GM12878 (cell line): ENCODE results near the gene DYNC2LI1. TPM values are rescaled to one million over a fixed set of nuclear protein-coding genes. Genes with fewer than 3 reads are reported as not detected.

Experiments used
- ATAC-seq: fragments of 200-7000 bp; cut with Tn5 transposase; 3 replicates; pipeline ENCODE4 v1.9.1; 2020; ENCODE audit warnings: mild to moderate bottlenecking, moderate library complexity
- BruUV-seq: library from RNA; stranded (reverse); fragments of 400-500 nt; replicated peaks from 2 replicates; lab custom pipeline; 2021; lab: Mats Ljungman, UMichigan
- CTCF ChIA-PET: fragments of 300-600 bp; sonication (Branson Sonifier 250); formaldehyde crosslinking; extraction: SDS; loops from one replicate; lab custom pipeline; 2021; ENCODE audit warnings: inconsistent platforms; lab: Yijun Ruan, JAX
- POLR2A ChIA-PET: fragments of 350-600 bp; formaldehyde crosslinking; extraction: SDS; loops from one replicate; lab custom pipeline; 2021; ENCODE audit warnings: inconsistent platforms; lab: Charles Lee
- RAD21 ChIA-PET: fragments of 300-600 bp; sonication (Branson Sonifier 250); formaldehyde crosslinking; loops from one replicate; lab custom pipeline; 2023; ENCODE audit warnings: antibody characterized with exemption; ENCODE audit not compliant: unreplicated experiment; lab: Charles Lee
- SMC1A ChIA-PET: fragments of 300-600 bp; sonication (Branson Sonifier 250); formaldehyde crosslinking; loops from one replicate; lab custom pipeline; 2023; ENCODE audit not compliant: unreplicated experiment, uncharacterized antibody; lab: Charles Lee
- DNase-seq: peaks from one replicate; pipeline ENCODE4 v3.0.0-alpha.2; 2011; ENCODE audit warnings: low read depth, low spot score
- FAIRE-seq: peaks from 3 replicates; lab custom pipeline; 2011; peaks lifted over from hg19 to GRCh38; lab: Jason Lieb, UNC
- H2AFZ ChIP-seq: 2 replicates; pipeline ENCODE4 v1.6.0; 2011; ENCODE audit warnings: low read depth, low read length, control low read depth; ENCODE audit not compliant: control insufficient read depth
- H3K27ac ChIP-seq: 2 replicates; pipeline ENCODE4 v1.5.1; 2011; ENCODE audit warnings: control low read depth; ENCODE audit not compliant: control insufficient read depth, insufficient read depth
- H3K27me3 ChIP-seq, 2 experiments: replicated peaks in 1 of 2; 2 replicates each; pipeline versions ENCODE4 v1.6.0 to v1.6.1; 2011; ENCODE audit warnings: low read length in 1 of 2; ENCODE audit not compliant: control insufficient read depth in 2 of 2, insufficient read depth in 2 of 2
- H3K36me3 ChIP-seq, 2 experiments: 2 replicates each; pipeline ENCODE4 v1.5.1; 2011; ENCODE audit warnings: low read length in 1 of 2; ENCODE audit not compliant: control insufficient read depth in 2 of 2, insufficient read depth in 2 of 2
- H3K4me1 ChIP-seq: 2 replicates; pipeline ENCODE4 v1.6.1; 2011; ENCODE audit warnings: mild to moderate bottlenecking, low read length, moderate library complexity, mixed read lengths; ENCODE audit not compliant: control insufficient read depth, insufficient read depth
- H3K4me2 ChIP-seq: 2 replicates; pipeline ENCODE4 v1.6.0; 2011; ENCODE audit warnings: control low read depth; ENCODE audit not compliant: control insufficient read depth, insufficient read depth
- H3K4me3 ChIP-seq: fragments of 200-600 bp; sonication (generic); 2 replicates; pipeline ENCODE4 v1.5.1; 2016
- H3K79me2 ChIP-seq: 2 replicates; pipeline ENCODE4 v1.6.0; 2011; ENCODE audit warnings: low read length; ENCODE audit not compliant: control insufficient read depth, insufficient read depth
- H3K9ac ChIP-seq: 2 replicates; pipeline ENCODE4 v1.8.0; 2011; ENCODE audit warnings: low read length, control low read depth, mixed read lengths; ENCODE audit not compliant: control insufficient read depth, insufficient read depth
- H3K9me3 ChIP-seq: replicated peaks from 3 replicates; pipeline ENCODE4 v1.5.1; 2011; ENCODE audit warnings: mild to moderate bottlenecking, low read length; ENCODE audit not compliant: control insufficient read depth, insufficient read depth
- H4K20me1 ChIP-seq: 2 replicates; pipeline ENCODE4 v1.6.0; 2011; ENCODE audit not compliant: control insufficient read depth, insufficient read depth
- BACH1 ChIP-seq: fragments of 450-650 bp; IDR thresholded peaks from 2 replicates; pipeline ENCODE4 v1.6.1; 2017; ENCODE audit warnings: mild to moderate bottlenecking, borderline replicate concordance
- BRCA1 ChIP-seq: IDR thresholded peaks from 2 replicates; pipeline ENCODE4 v1.6.1; 2011; ENCODE audit warnings: low read depth, low read length, improper control_type of control experiment
- EZH2 ChIP-seq: IDR thresholded peaks from 2 replicates; pipeline ENCODE4 v1.6.1; 2012; ENCODE audit warnings: low read depth, mild to moderate bottlenecking, control low read depth, inconsistent platforms, low read length, borderline replicate concordance; ENCODE audit not compliant: control insufficient read depth
- FOXK2 ChIP-seq: fragments of 450-650 bp; IDR thresholded peaks from 2 replicates; pipeline ENCODE4 v1.6.1; 2017; ENCODE audit warnings: mild to moderate bottlenecking, moderate library complexity
- JUNB ChIP-seq: IDR thresholded peaks from 2 replicates; pipeline ENCODE4 v1.6.1; 2016; ENCODE audit warnings: antibody characterized with exemption, mild to moderate bottlenecking
- MTA3 ChIP-seq: IDR thresholded peaks from 2 replicates; pipeline ENCODE4 v1.6.1; 2012; ENCODE audit warnings: low read length, inconsistent platforms, borderline replicate concordance
- MYB ChIP-seq: fragments of 150-350 bp; IDR thresholded peaks from 2 replicates; pipeline ENCODE4 v1.6.1; 2014; ENCODE audit warnings: mild to moderate bottlenecking, low read depth, low read length, borderline replicate concordance
- MYC ChIP-seq: IDR thresholded peaks from 2 replicates; pipeline ENCODE4 v1.6.1; 2011; ENCODE audit warnings: mild to moderate bottlenecking, low read length, moderate library complexity, inconsistent platforms; ENCODE audit not compliant: insufficient read depth, insufficient replicate concordance, insufficient read length, severe bottlenecking
- NBN ChIP-seq: fragments of 450-650 bp; IDR thresholded peaks from 2 replicates; pipeline ENCODE4 v1.6.1; 2016
- PBX3 ChIP-seq: IDR thresholded peaks from 2 replicates; pipeline ENCODE4 v1.6.1; 2011; ENCODE audit warnings: mild to moderate bottlenecking, low read depth, low read length, moderate library complexity; ENCODE audit not compliant: insufficient replicate concordance
- RAD51 ChIP-seq: fragments of 450-650 bp; IDR thresholded peaks from 2 replicates; pipeline ENCODE4 v1.6.1; 2016; ENCODE audit warnings: moderate library complexity, mild to moderate bottlenecking, inconsistent platforms
- RBBP5 ChIP-seq: fragments of 200-600 bp; sonication (generic); conservative IDR thresholded peaks from 2 replicates; pipeline ENCODE4 v1.6.1; 2016
- RELB ChIP-seq: fragments of 450-650 bp; IDR thresholded peaks from 2 replicates; pipeline ENCODE4 v1.6.1; 2017; ENCODE audit warnings: low read depth, mild to moderate bottlenecking, moderate library complexity
- SMAD1 ChIP-seq: fragments of 450-650 bp; IDR thresholded peaks from 2 replicates; pipeline ENCODE4 v1.6.1; 2018; ENCODE audit warnings: mild to moderate bottlenecking, low read depth; ENCODE audit not compliant: partially characterized antibody
- SMAD5 ChIP-seq: IDR thresholded peaks from 2 replicates; pipeline ENCODE4 v1.6.1; 2016; ENCODE audit warnings: antibody characterized with exemption, low read depth
- STAT1 ChIP-seq: fragments of 450-650 bp; conservative IDR thresholded peaks from 2 replicates; pipeline ENCODE4 v1.6.1; 2014; ENCODE audit warnings: antibody characterized with exemption, mild to moderate bottlenecking
- ZSCAN29 ChIP-seq: fragments of 450-650 bp; IDR thresholded peaks from 2 replicates; pipeline ENCODE4 v1.6.1; 2017; ENCODE audit warnings: mild to moderate bottlenecking, moderate library complexity
- WGBS: methylation state at CpG from one replicate; pipeline ENCODE4 v1.1.6; 2016; ENCODE audit warnings: low lambda C conversion rate; ENCODE audit not compliant: insufficient replicate concordance, insufficient coverage; ENCODE audit errors: missing lambda C conversion rate; 5-methylcytosine and 5-hydroxymethylcytosine counted together
- in situ Hi-C: fragments of 300-500 bp; cut with MboI; formaldehyde crosslinking; loops from 9 replicates; pipeline ENCODE4 v1.14.3; 2018; ENCODE audit warnings: mixed read lengths
- intact Hi-C: fragments of 100-400 bp; cut with micrococcal nuclease; formaldehyde crosslinking; loops from one replicate; pipeline ENCODE4 v1.14.2; 2022; ENCODE audit not compliant: unreplicated experiment
- polyA plus RNA-seq, 11 experiments: library from polyadenylated mRNA; depleted of rRNA in 4 of 11; unstranded in 6 of 11; stranded (reverse) in 5 of 11; fragments of >200 nt; fragmentation: Nextera tagmentation in 4 of 11; fragmentation: Illumina TruSeq in 1 of 11; extraction: Ambion mirVana in 4 of 11; extraction: Trizol in 1 of 11; gene quantifications; 1 replicate in 1 of 11; 2 replicates in 10 of 11; pipeline versions ENCODE4 v1.2.1 to v1.2.3, GENCODE V29; 2011 to 2016; ENCODE audit warnings: inconsistent platforms in 2 of 11, missing spikeins in 2 of 11, low read depth in 1 of 11
- total RNA-seq, 4 experiments: library from RNA; depleted of rRNA in 3 of 4; stranded (reverse); fragments of >200 nt in 3 of 4; fragmentation: Illumina TruSeq in 1 of 4; extraction: Trizol in 1 of 4; gene quantifications; 2 replicates each; pipeline versions ENCODE4 v1.2.1 to v1.2.3, GENCODE V29; 2013 to 2021

The DYNC2LI1 gene
- total and polyA plus RNA-seq, 10 of the 15 experiments (the other 5 are each of a cell fraction or from before 2014, with no cell fraction given) = 9.5 to 27.3 (median 19.3) TPM

GRCh38 chr2:43810888-43811287 lies 37.0 kb downstream of the DYNC2LI1 start:
- Histone ChIP-seq H3K4me2 (no peak overlapping the region), H3K36me3 (no peaks in the 10 kb centered on the region), H3K27me3 (no peaks in the 10 kb centered on the region), H4K20me1 (no peaks in the 10 kb centered on the region), H3K79me2 (no peaks in the 10 kb centered on the region), H3K4me1 (no peaks in the 10 kb centered on the region), H2AFZ (no peak overlapping the region), H3K4me3 (no peak overlapping the region), H3K27ac (no peak overlapping the region), H3K9ac (no peak overlapping the region), H3K9me3 (no peaks in the 10 kb centered on the region)
- CTCF ChIA-PET = no interaction called here
- TF ChIP-seq SMAD1 (no peak), JUNB (no peak)
- BruUV-seq = no TSS peak
- POLR2A ChIA-PET = no interaction called here
- 0% methylated on average over 1 of the region's 1 CpG for WGBS
- RAD21 ChIA-PET = no interaction called here
- intact Hi-C loops = no loop called here
- in situ Hi-C loops = no loop called here
- ATAC-seq = no peak
- FAIRE-seq = no peak
- SMC1A ChIA-PET = interaction anchor here (0.6 to 1.1 kb wide), 2 partner anchors 9 to 1644 kb away, joined by 3 read pairs; no protein-coding TSS in a partner anchor
- DNase-seq = no peak

- ATAC-seq = no peak
- ChIA-PET CTCF (no interaction called here), RAD21 (no interaction called here), SMC1A (interaction anchor here (1.4 kb wide), 1 partner anchor 38 kb away, joined by 4 read pairs; the partner anchor contains the start of gene DYNC2LI1), POLR2A (no interaction called here)
- no peak for TF ChIP-seq ZSCAN29
- no peak for TF ChIP-seq BRCA1
- no peak for TF ChIP-seq BACH1
- TF ChIP-seq SMAD5 = no peak
- TF ChIP-seq RELB = no peak
- TF ChIP-seq MYC = no peak
- no peak for TF ChIP-seq RAD51
- TF ChIP-seq RBBP5 = no peak
- TF ChIP-seq EZH2 = no peak
- no peak for TF ChIP-seq NBN
- TF ChIP-seq PBX3 = no peak
- no peak for TF ChIP-seq MTA3
- no peak for TF ChIP-seq MYB
- TF ChIP-seq STAT1 = no peak
- no peak for TF ChIP-seq FOXK2
- Histone ChIP-seq H2AFZ (no peak overlapping the region), H3K9me3 (no peaks in the 10 kb centered on the region), H3K4me1 (no peaks in the 10 kb centered on the region), H3K36me3 (no peaks in the 10 kb centered on the region), H3K4me2 (no peak overlapping the region), H3K4me3 (no peak overlapping the region), H4K20me1 (no peaks in the 10 kb centered on the region), H3K27ac (no peak overlapping the region), H3K27me3 (no peaks in the 10 kb centered on the region), H3K9ac (no peak overlapping the region), H3K79me2 (no peaks in the 10 kb centered on the region)
- no peak for FAIRE-seq
- 68% methylated on average over 2 of the region's 2 CpGs for WGBS
- no TSS peak for BruUV-seq
- DNase-seq = no peak
- intact Hi-C loops (no loop called here), in situ Hi-C loops (no loop called here)
These were observed 38.2 kb downstream of the DYNC2LI1 start for GRCh38 chr2:43812006-43812405.
